Astrocyte of the cerebellum (primary cell): Measurements from ENCODE around the gene NDUFS3.
"Not testable (repeated sequence)": the region's sequence is repeated elsewhere in the genome, so short reads cannot be mapped to it uniquely, and the experiment has no call there.

Experiments
- DNase-seq: peaks from one replicate; pipeline ENCODE4 v3.0.0-alpha.2; 2011; ENCODE audit warnings: low read depth
- H3K4me3 ChIP-seq: 2 replicates; pipeline ENCODE4 v1.5.1; 2011; ENCODE audit warnings: mild to moderate bottlenecking, low read depth, low read length, moderate library complexity
- in situ Hi-C: cut with HindIII; loops from 2 replicates; pipeline ENCODE4 v1.10.0; 2017; ENCODE audit warnings: low sequenced_read_pairs
- TF ChIP-seq, protein P1 (sequence below): IDR thresholded peaks from 2 replicates; pipeline ENCODE4 v1.5.1; 2012; ENCODE audit warnings: low read length, low read depth, moderate library complexity, mild to moderate bottlenecking; ENCODE audit errors: missing control alignments

The NDUFS3 gene

DNA sequence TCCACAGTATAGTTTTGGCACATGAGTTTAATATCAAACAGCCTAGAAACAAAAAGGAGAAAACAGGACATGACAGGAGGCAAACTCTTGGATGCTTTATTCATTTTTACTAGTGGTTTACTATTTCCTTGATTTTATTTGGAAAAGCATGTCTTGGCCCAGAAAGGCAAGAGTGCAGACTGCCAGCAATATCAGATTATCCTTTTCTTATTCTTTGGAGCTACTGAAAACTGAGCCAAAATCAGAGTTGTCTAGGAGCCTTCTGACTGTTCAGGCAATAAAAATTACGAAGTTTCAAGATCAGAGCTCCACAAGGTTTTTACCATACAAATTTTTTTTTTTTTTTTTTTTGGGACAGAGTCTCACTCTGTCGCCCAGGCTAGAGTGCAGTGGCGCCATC, 42.0 kb upstream of the NDUFS3 start:
- in situ Hi-C loops, result no loop called here
- TF ChIP-seq, protein P1, sequence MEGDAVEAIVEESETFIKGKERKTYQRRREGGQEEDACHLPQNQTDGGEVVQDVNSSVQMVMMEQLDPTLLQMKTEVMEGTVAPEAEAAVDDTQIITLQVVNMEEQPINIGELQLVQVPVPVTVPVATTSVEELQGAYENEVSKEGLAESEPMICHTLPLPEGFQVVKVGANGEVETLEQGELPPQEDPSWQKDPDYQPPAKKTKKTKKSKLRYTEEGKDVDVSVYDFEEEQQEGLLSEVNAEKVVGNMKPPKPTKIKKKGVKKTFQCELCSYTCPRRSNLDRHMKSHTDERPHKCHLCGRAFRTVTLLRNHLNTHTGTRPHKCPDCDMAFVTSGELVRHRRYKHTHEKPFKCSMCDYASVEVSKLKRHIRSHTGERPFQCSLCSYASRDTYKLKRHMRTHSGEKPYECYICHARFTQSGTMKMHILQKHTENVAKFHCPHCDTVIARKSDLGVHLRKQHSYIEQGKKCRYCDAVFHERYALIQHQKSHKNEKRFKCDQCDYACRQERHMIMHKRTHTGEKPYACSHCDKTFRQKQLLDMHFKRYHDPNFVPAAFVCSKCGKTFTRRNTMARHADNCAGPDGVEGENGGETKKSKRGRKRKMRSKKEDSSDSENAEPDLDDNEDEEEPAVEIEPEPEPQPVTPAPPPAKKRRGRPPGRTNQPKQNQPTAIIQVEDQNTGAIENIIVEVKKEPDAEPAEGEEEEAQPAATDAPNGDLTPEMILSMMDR, result no peak
- H3K4me3 ChIP-seq, result no peak overlapping the region

DNA sequence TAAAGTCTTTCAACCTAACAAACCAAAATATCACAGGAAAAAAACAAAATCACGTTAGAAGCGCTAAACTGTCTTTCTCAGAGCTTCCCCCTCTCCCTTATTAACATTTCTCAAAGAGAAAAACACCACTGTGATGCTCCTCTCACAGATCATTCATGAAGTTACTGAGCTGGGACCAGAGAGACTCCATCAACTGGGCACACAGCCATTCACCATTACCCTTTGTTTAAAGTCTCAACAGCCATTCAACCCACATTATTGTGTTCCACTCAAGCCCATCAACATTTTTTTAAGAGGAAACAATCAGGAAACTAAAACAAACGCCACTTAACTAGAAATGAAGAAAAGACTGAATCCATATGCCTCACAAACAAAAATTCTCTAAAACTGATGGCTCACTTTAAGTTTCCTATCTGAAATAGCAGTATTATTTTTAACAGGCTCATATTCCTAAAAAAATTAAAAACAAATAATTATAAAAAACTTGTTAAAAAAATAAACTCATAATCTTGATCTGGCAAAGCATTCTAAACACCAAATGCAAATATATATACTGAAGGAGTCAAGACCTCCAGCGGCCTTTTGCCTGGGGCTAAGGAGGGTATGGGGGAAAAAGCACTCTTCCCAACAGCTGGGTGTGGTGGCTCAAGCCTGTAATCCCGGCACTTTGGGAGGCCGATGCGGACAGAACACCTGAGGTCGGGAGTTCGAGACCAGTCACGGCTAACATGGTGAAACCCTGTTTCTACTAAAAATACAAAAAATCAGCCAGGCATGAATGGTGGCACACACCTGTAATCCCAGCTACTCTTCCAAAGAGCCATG, 39.9 kb upstream of the NDUFS3 start:
- in situ Hi-C loops, result no loop called here
- no peak for DNase-seq
- H3K4me3 ChIP-seq, result no peak overlapping the region
- TF ChIP-seq, protein P1, result no peak

More for the DNA sequence above, 42.0 kb upstream of the NDUFS3 start:
- DNase-seq, result no peak

DNA sequence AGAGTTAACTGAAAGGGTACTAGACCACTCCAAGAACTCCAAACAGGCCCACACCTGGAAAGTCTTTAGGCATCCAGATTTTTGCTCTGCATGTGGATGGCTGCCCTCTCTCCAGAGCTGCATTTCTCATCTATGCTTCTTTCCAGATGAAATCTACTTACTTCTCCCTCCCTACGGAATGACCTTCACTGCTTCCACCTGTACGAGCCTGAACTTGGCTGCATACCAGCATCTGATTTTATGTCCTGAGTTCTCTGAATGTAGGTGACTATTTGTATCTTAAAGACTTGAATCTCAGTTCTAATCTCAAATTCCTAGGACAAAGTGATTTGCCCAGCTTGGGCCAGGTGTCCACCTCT, 39.2 kb upstream of the NDUFS3 start:
- TF ChIP-seq, protein P1, result no peak
- in situ Hi-C loops, result no loop called here
- DNase-seq, result no peak
- no peak overlapping the region for H3K4me3 ChIP-seq

DNA sequence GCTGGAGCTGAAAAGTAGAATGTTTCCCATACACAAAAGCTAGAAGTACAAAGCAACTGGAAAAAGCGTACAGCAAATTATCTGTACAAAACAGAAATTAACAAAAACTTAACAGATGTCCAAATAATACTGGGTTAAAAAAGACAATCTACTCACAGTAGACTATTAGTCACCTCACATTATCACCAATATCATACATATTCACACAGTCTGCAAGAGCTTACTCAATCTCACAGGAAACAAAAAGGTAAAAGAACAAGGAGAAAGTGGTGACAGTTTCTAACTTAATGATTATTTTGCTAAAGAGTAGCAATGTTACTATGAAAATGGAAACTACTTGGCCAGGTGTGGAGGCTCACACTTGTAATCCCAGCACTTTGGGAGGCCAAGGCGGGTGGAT, 37.8 kb upstream of the NDUFS3 start:
- in situ Hi-C loops, result no loop called here
- no peak for DNase-seq
- H3K4me3 ChIP-seq, result no peak overlapping the region
- TF ChIP-seq, protein P1, result no peak

DNA sequence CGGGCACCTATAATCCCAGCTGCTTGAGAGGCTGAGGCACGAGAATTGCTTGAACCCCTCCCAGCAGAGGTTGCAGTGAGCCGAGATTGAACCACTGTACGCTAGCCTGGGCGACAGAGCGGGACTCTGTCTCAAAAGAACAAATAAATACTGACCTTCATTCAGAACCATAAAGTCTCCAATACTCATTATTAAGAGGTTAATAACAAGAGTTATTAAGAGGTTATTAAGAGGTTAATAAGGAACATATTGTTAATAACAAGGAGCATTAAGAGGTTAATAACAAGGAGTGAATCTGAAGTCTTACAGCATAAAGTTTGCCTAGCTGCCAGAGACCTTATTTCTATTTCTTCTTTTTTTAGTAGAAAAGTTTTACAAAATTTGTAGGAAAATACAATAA, 33.6 kb upstream of the NDUFS3 start:
- TF ChIP-seq, protein P1, result no peak
- in situ Hi-C loops, result no loop called here
- no peak for DNase-seq
- H3K4me3 ChIP-seq, result no peak overlapping the region

DNA sequence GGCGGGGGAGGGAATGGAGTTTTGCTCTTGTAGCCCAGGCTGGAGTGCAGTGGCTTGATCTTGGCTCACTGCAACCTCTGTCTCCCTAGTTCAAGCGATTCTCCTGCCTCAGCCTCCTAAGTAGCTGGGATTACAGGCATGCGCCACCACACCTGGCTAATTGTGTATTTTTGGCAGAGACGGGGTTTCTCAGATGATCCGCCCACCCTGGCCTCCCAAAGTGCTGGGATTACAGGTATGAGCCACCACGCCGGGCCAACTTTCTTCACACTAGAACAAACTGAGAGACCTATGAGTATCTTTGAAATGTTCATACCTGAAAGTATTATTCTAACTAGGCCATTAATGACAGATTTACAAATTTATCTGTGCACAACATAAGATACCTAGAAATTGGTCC, 32.6 kb upstream of the NDUFS3 start:
- DNase-seq, H3K4me3 ChIP-seq, in situ Hi-C loops: not testable (repeated sequence)

DNA sequence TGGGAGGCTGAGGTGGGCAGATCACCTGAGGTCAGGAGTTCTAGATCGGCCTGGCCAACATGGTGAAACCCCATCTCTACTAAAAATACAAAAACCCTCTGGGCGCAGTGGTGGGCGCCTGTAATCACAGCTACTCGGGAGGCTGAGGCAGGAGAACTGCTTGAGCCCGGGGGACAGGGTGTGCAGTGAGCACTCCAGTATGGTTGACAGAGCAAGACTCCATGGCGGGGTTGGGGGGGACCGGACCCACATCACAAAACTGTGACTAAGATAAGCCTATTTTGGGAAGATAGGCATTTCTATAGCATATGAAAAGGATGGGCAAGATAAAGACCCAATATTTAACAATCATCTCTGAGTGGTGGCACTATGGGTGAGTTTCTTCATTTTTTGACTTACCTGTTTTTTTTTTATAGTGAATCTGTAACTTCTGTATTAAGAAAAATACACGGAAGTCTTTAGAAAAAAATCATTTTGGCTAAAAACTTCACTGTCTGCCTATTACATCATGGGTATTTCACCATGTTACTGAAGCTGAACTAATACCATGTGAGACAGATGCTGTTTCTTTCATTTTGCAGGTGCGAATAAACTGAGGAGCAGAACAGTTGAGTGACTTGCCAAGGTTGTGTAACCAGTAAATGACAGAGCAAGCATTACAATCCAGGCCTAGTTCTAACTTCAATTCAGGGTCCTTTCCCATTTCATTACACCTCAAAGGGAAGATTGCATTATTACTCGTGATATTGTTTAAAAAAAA, 28.4 kb upstream of the NDUFS3 start:
- no peak overlapping the region for H3K4me3 ChIP-seq
- DNase-seq, result no peak
- TF ChIP-seq, protein P1, result no peak
- in situ Hi-C loops, result no loop called here
